ENCODE data around the gene CPNE5.
A peak's percentile ranks its signal among the peaks of the same experiment; 100 is the strongest.

Gene CPNE5

DNA sequence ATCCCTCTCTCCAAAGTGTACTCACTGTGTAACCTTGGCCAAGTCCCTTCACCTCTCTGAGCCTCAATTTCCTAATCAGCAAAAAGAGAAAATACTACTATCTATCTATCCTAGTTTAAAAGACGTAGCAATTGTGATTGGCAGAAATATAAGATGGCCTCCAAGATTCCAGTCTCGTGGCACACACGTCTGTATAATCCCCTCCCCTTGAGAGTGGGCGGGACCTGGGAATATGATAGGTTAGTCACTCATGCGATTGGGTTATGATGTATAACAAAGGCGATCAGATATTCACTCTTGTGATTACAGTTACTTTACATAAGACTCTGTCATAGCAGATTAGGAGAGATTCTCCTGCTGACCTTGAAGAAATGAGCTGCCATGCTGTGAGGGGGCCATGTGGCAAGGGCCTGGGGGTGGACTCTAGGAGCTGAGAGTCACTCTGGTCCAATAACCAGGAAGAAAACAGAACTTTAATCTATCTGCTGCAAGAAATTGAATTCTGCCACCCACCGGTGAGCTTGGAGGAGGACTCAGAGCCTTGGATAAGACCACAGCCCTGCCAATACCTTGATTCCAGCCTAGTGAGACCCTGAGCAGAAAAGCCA is 6.0 kb downstream of the CPNE5 start:
- no peak for DNase-seq

DNA sequence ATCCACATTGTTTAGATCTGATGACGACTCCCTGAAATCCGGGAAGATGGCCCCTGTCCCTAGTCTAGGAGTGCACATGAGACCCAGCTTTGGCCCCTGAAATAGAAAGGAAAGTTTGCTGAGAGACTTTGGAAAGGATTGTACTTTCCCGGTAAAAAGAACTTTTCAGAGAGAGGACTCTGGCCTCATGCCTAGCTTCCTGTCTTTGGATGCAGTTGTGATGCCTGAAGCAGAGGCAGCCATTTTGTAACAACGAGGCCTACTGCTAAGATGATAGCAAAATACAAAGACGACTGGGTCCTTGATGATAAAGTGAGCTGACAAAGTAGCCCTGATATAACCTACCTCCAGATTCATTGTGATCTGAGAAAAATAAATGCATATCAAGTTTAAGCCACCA is 6.9 kb downstream of the CPNE5 start:
- no peak for DNase-seq

- no peak for DNase-seq
These were observed 8.7 kb downstream of the CPNE5 start for GRCh38 chr6:36830577-36830976.

- DNase-seq = peak; percentile 82
These were observed 9.2 kb downstream of the CPNE5 start for GRCh38 chr6:36829919-36830544.

DNA sequence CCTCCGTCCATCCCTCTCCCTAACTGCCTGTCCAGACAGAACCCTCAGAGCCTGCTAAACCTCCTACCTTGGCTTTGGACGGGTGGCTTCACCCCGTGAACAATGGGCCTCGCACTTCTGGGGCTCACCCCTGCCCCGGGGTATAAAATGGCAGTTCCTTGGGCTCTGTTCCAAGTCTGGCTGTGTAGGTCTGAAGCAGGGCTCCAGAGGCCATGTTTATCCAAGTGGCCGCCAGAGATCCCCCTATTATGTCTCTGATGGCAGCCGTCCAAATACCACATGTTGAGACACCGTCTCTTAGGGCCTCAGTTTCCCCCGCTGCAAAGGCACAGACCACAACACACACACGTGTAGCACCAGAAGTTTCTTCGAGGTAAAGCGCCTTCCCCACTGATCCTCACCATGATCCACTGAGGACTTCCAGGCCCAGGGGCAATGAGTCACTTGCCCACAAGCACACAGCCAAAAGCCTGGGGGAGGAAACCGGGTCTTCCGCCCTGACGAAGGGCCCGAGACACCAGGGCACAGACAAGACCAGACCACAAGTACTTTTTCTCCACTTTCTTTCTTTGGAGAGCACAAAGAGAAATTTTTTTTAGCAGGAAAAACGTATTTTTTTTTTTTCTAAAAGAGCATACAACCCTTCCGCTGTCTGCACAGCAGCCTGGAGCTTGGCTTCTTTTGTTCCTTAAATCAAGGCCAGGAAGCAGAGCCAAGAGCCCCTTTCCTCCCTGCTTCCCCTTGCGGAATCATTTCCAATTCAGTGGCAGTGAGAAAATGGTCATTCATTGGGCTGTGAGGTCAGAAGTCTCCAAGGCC is 11.8 kb downstream of the CPNE5 start:
- DNase-seq = peak; percentile 20

- DNase-seq = no peak
These were observed 12.6 kb downstream of the CPNE5 start for GRCh38 chr6:36826520-36827227.

- DNase-seq = no peak
These were observed 13.2 kb downstream of the CPNE5 start for GRCh38 chr6:36825994-36826393.

DNA sequence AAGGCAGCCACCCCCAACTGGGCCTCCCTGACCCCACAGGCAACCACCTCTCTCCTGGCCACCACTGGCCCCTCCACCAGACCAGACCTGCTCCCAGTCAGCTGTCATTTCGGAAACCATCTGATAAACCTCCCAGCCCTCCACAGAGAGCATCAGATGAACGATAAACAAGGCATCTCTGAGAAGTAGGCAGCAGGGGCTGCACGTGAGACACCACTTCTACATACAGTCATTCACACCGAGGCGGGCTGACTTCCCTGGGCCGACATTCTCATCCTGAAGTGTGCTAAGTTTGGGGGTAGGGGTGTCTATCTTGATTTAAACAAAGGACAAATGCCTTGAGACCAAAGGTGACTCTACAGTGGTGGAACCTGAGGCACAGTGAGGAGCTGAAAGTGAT is 13.8 kb downstream of the CPNE5 start:
- no peak for DNase-seq

DNA sequence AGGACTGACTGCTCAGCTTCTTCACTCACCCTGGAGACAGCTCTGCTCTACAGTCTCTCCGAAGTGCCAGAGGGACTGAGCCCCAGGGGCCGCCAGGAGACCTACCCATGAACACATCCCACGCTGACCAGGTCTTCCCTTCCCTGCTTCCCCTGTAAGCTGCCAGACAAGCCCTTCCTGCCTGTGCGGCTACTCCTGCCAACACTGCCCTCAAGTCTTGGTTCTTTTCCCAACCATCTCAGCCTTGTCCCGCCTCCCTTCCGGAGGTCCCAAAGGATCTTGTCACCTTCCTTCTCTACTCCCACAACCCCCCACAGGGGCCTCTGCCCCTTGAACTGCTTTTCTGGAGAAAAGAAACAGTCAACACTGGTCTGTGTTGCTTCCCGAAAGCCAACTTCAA is 15.0 kb downstream of the CPNE5 start:
- DNase-seq = no peak

GRCh38 chr6:36823421-36824096 is 15.7 kb downstream of the CPNE5 start:
- no peak for DNase-seq

DNA sequence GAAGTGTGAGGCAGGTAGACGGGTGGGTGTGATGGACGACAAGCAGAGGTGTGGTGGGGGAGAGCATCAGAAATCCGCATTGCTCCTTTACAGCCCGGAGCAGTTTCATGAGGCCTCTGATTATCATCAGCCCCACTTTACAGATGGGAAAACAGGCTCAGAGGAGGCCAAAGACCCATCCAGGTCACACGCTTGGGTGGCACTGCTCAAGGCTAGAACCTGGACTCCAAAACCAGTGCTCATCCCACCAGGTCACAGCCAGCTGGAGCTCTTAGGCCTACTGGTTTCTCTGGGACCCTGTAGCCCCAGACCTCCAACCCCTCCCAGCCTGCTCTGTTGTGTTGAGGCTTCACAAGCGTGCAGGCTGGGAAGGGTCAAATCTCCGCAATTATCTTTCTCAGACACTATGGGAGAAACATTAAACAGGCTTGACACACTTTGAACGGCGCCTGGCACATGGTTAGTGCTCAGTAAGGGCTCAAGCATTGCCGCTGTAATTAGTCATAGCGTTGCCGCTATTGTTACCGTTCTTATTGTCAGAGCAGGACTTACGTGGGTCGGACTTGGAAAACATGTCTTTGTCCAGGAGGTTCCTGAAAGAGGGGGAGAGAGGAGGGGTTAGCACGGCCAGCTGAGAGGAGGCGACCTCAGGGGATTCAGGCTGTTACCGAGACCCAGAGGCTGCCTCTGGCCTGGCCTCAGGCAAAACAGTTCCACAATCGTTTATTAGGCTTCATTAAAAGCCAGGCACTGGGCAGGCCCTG is 16.6 kb downstream of the CPNE5 start:
- no peak for DNase-seq

DNA sequence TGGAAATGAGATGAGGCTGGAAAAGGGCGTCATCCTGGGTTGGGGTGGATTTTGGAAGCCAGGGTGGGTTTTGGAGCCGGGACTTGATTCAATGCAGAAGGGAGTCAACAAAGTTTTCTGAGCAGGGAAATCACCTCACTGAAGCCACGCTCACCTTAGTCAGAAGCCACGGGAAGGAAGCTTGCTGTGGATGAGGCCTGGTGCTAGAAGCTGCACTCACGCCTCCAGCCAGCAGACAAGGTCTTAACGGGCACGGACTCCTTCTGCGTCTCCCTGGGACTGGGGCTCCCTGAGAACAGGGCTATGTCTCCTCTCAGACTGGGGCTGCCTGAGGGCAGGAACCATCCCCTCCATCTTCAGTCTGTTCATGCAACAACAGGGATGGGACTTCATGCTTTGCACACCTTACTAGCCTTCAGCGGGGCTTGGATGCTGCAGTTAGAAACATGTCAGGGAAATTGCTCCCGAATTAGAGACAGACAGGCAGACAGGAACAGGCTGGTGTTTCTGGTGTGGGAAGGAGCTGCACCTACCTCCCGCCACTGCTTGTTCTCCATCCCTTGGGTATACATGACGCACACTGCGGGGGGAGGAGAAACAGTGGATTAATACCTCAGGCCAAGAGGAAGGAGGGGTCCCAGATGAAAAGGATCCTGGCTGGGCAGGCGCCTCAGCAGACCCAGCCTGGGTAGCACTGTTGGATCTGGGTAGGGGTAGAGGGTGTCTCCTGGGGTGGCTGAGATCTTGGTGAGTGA is 17.5 kb downstream of the CPNE5 start:
- no peak for DNase-seq

- no peak for DNase-seq
These were observed 18.3 kb downstream of the CPNE5 start for GRCh38 chr6:36820700-36821580.

- DNase-seq = no peak
These were observed 20.5 kb downstream of the CPNE5 start for GRCh38 chr6:36818756-36819155.

DNA sequence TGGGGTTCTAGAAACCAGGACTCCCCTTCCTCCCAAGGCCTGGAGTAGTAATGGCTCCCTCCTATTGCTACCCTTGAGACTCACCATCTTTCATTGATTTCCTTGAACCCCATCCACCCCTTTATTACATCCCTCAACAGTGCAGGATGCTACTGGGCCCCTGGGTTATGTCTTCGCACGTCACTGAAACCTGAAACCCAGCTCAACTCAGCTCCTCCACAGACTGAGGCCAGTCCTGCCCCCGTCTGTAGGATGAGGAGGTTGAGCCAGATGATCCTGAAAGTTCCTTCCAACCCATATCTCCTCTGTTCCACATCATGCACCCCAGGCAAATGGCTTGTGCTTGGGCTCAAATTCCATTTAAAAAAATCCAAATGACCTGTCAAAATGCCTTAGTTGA is 21.4 kb downstream of the CPNE5 start:
- no peak for DNase-seq

GRCh38 chr6:36817176-36817817 is 21.9 kb downstream of the CPNE5 start:
- no peak for DNase-seq

GRCh38 chr6:36815962-36816735 is 23.1 kb downstream of the CPNE5 start:
- no peak for DNase-seq

DNA sequence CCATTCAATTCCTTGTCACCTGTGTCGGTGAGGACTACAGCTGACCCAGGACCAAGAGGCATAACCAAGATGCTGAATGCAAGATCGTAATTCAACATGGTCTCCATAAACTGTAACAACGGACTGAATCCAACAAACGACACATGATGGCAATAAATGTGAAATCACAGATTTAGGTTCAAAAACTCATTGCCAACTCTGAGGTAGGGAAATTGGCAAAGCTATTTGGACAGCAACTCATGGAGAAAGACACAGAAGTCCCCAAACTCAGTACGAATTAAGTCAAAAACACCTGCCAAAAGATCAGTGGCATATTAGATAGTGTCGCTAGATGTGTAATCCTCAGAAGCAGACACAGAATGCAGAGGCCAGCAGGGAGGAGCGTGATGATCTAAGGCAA is 25.0 kb downstream of the CPNE5 start:
- DNase-seq = no peak

DNA sequence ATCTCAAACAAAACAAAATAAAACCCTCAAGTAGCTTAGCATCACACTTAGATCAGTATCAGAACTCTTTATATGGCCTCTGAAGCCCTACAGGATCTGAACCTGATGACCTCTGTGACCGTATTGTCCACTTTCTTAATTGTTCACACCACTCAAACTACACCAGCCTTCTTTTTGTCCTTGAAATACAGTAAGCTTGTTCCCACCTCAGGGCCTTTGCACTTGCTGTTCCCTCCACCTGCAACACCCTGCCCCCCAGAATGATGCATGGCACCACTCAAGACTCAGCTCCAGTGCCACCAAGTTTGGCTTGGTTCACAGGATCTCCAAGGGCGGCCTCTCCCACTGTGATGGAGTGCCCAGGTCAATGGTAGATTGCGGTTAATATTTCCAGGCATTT is 25.7 kb downstream of the CPNE5 start:
- DNase-seq = no peak

Data from NCI-H1105 (cell line).